ENCODE results near the gene CD36. TPM values are rescaled to one million over a fixed set of nuclear protein-coding genes. Genes with fewer than 3 reads are reported as not detected.
"Not testable (repeated sequence)": the region's sequence is repeated elsewhere in the genome, so short reads cannot be mapped to it uniquely, and the experiment has no call there.

CD36 gene
- total and polyA plus RNA-seq, 4 donors: 24.7 to 90.4 (median 67.1) TPM

DNA sequence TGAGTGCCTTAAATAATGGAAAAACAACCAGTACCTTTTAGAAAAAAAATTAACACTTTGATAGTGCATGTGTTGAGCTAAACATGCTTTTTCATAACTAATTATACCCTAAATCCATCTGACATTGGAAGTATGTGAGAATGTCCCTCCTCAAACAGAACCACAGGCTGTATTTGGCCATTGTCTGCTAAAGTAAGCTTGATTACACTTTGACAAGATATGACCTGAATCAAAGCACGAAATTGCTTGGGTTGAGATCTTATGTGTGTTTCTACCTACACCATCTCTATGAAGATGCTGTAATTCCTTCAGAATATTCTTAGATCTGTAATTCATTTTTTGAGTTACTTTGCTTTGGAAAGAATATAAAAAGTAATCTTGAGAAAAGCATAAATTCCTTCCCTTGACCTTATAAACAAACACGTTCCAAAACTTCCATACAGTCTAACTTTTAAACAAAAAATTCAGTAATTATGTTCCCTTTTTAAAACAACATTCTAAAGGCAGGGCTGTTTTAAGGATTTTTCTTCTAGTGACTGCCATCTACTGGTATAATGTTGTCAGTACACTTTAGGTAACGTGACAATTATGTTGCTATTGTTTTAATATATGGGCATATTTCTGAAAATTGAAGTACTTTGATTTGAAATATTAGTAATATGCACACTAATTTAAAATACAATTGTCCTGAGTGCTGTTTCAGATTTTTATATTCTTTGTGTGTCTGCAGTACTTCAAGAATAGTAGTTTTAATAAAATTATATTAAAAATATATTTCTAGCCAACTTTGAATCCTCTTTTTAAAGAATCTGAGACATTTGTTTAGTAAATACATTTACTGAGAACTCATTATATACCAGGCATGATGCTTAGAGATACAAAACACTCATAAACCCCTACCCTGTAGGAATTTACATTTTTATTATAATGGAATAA lies 20.9 kb downstream of the CD36 start:
- Histone ChIP-seq H3K27me3 (ENCODE audit: control insufficient read depth, insufficient read depth, low read length) (no peaks in the 10 kb centered on the region), H3K36me3 (ENCODE audit: control insufficient read depth, insufficient read depth, low read length) (no peaks in the 10 kb centered on the region), H3K27ac (ENCODE audit: low read depth, low read length) (no peak overlapping the region), H3K4me3 (ENCODE audit: low read depth, low read length) (no peak overlapping the region), H3K9me3 (ENCODE audit: control insufficient read depth, insufficient read depth, low read length) (no peaks in the 10 kb centered on the region), H3K4me1 (ENCODE audit: control insufficient read depth, insufficient read depth, low read length) (no peaks in the 10 kb centered on the region)
- DNase-seq (ENCODE audit: low read depth in 4 of 6, low spot score in 6 of 6): peak in 5 of 6 donors; percentile 10 to 78 (median 20)
- WGBS (ENCODE audit: insufficient coverage): no CpG with 5 or more reads among the region's 3 CpGs

DNA sequence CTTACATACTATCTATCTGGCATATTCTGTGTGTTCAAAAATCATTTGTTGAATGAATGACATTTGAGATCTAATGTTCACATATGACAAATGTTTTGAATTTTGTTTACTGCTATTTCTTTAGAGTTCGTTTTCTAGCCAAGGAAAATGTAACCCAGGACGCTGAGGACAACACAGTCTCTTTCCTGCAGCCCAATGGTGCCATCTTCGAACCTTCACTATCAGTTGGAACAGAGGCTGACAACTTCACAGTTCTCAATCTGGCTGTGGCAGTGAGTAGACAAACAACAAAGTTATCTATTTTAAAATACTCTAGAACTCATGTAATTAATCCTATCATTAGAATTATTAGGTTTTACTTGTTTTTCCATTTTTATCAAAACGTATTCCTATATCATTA lies 22.5 kb downstream of the CD36 start:
- no peaks in the 10 kb centered on the region for H3K36me3 ChIP-seq (ENCODE audit: control insufficient read depth, insufficient read depth, low read length)
- no peak overlapping the region for H3K27ac ChIP-seq (ENCODE audit: low read depth, low read length)
- DNase-seq (ENCODE audit: low read depth in 4 of 6, low spot score in 6 of 6): no peak
- WGBS (ENCODE audit: insufficient coverage): 75% methylated on average over 3 of the region's 4 CpGs
- H3K9me3 ChIP-seq (ENCODE audit: control insufficient read depth, insufficient read depth, low read length): no peaks in the 10 kb centered on the region
- no peaks in the 10 kb centered on the region for H3K27me3 ChIP-seq (ENCODE audit: control insufficient read depth, insufficient read depth, low read length)
- no peak overlapping the region for H3K4me3 ChIP-seq (ENCODE audit: low read depth, low read length)
- no peaks in the 10 kb centered on the region for H3K4me1 ChIP-seq (ENCODE audit: control insufficient read depth, insufficient read depth, low read length)

DNA sequence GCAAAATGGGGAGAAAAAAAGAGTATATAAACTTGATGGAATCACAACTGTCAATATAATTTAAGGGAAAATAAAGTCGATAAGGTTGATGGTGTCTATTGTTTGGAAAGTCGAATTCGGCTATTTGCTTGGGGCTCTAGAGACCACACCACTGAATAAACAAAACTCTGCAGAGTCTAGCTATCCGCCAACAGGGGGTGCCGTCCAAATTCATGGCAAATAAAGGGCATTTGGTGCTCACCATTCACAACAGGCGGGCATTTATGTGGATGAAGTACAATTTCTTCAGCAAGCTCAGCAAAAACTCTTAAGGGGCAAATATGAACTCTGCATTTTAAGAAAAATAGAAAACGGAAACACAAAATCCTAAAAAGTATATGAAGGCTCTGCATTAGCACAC lies 23.3 kb downstream of the CD36 start:
- H3K27ac ChIP-seq (ENCODE audit: low read depth, low read length): no peak overlapping the region
- H3K36me3 ChIP-seq (ENCODE audit: control insufficient read depth, insufficient read depth, low read length): no peaks in the 10 kb centered on the region
- DNase-seq (ENCODE audit: low read depth in 4 of 6, low spot score in 6 of 6): no peak
- no peaks in the 10 kb centered on the region for H3K4me1 ChIP-seq (ENCODE audit: control insufficient read depth, insufficient read depth, low read length)
- WGBS (ENCODE audit: insufficient coverage): 75% methylated on average over 2 of the region's 7 CpGs
- no peak overlapping the region for H3K4me3 ChIP-seq (ENCODE audit: low read depth, low read length)
- H3K9me3 ChIP-seq (ENCODE audit: control insufficient read depth, insufficient read depth, low read length): no peaks in the 10 kb centered on the region
- no peaks in the 10 kb centered on the region for H3K27me3 ChIP-seq (ENCODE audit: control insufficient read depth, insufficient read depth, low read length)

- H3K36me3 ChIP-seq (ENCODE audit: control insufficient read depth, insufficient read depth, low read length): no peaks in the 10 kb centered on the region
- no peak overlapping the region for H3K4me3 ChIP-seq (ENCODE audit: low read depth, low read length)
- no peak for DNase-seq (ENCODE audit: low read depth in 4 of 6, low spot score in 6 of 6)
- no peaks in the 10 kb centered on the region for H3K4me1 ChIP-seq (ENCODE audit: control insufficient read depth, insufficient read depth, low read length)
- H3K9me3 ChIP-seq (ENCODE audit: control insufficient read depth, insufficient read depth, low read length): no peaks in the 10 kb centered on the region
- 95% methylated on average over 13 of the region's 13 CpGs for WGBS (ENCODE audit: insufficient coverage)
- H3K27ac ChIP-seq (ENCODE audit: low read depth, low read length): no peak overlapping the region
- no peaks in the 10 kb centered on the region for H3K27me3 ChIP-seq (ENCODE audit: control insufficient read depth, insufficient read depth, low read length)
These were observed 23.8 kb downstream of the CD36 start for GRCh38 chr7:80662252-80662651.

- no CpG with 5 or more reads among the region's 2 CpGs for WGBS (ENCODE audit: insufficient coverage)
- Histone ChIP-seq H3K9me3 (ENCODE audit: control insufficient read depth, insufficient read depth, low read length) (no peaks in the 10 kb centered on the region), H3K27me3 (ENCODE audit: control insufficient read depth, insufficient read depth, low read length) (no peaks in the 10 kb centered on the region), H3K36me3 (ENCODE audit: control insufficient read depth, insufficient read depth, low read length) (no peaks in the 10 kb centered on the region), H3K4me1 (ENCODE audit: control insufficient read depth, insufficient read depth, low read length) (no peaks in the 10 kb centered on the region), H3K27ac (ENCODE audit: low read depth, low read length) (no peak overlapping the region), H3K4me3 (ENCODE audit: low read depth, low read length) (no peak overlapping the region)
- DNase-seq (ENCODE audit: low read depth in 4 of 6, low spot score in 6 of 6): no peak
These were observed 27.1 kb downstream of the CD36 start for GRCh38 chr7:80665526-80665925.

DNA sequence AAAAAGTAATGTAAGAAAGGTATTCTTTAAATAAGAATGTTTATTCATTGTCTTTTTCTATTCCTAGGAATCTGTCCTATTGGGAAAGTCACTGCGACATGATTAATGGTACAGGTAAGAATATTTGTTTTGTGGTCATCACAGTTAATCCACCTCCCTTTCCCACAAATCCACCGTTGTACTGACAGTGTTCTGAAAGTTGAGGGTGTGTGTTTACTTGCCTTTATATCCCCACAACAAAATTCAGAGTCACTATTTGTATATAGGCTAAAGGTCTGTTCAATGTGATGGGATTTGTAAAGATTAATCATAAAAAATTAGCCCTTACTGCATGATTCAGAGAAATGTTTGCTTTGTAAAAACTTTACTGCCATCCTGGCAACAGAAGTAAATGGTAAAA lies 27.9 kb downstream of the CD36 start:
- H3K4me3 ChIP-seq (ENCODE audit: low read depth, low read length): no peak overlapping the region
- DNase-seq (ENCODE audit: low read depth in 4 of 6, low spot score in 6 of 6): no peak
- WGBS (ENCODE audit: insufficient coverage): no CpG with 5 or more reads among the region's 2 CpGs

GRCh38 chr7:80669367-80669766 lies 30.9 kb downstream of the CD36 start:
- not testable (repeated sequence) for H3K9me3 ChIP-seq (ENCODE audit: control insufficient read depth, insufficient read depth, low read length); DNase-seq (ENCODE audit: low read depth in 4 of 6, low spot score in 6 of 6); H3K4me1 ChIP-seq (ENCODE audit: control insufficient read depth, insufficient read depth, low read length); H3K27me3 ChIP-seq (ENCODE audit: control insufficient read depth, insufficient read depth, low read length); H3K36me3 ChIP-seq (ENCODE audit: control insufficient read depth, insufficient read depth, low read length); H3K27ac ChIP-seq (ENCODE audit: low read depth, low read length); H3K4me3 ChIP-seq (ENCODE audit: low read depth, low read length)
- WGBS (ENCODE audit: insufficient coverage): 100% methylated on average over 2 of the region's 6 CpGs

More for the DNA sequence above, 27.9 kb downstream of the CD36 start:
- Histone ChIP-seq H3K27ac (ENCODE audit: low read depth, low read length) (no peak overlapping the region), H3K9me3 (ENCODE audit: control insufficient read depth, insufficient read depth, low read length) (no peaks in the 10 kb centered on the region), H3K27me3 (ENCODE audit: control insufficient read depth, insufficient read depth, low read length) (no peaks in the 10 kb centered on the region), H3K36me3 (ENCODE audit: control insufficient read depth, insufficient read depth, low read length) (no peaks in the 10 kb centered on the region), H3K4me1 (ENCODE audit: control insufficient read depth, insufficient read depth, low read length) (no peaks in the 10 kb centered on the region)

DNA sequence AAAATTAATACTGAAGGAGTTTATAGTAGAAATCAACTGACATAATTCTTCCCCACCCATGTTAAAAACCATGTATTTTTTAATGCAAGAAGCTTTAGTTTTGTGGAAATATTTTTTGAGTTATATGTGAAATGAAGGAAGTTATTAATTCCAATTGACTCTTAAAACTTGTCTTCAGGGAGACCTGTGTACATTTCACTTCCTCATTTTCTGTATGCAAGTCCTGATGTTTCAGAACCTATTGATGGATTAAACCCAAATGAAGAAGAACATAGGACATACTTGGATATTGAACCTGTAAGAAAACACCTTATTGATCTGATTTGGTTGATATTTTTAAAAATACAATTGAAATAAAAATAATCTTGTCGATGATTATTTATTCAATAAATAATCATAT lies 33.3 kb downstream of the CD36 start:
- DNase-seq (ENCODE audit: low read depth in 4 of 6, low spot score in 6 of 6): no peak
- Histone ChIP-seq H3K36me3 (ENCODE audit: control insufficient read depth, insufficient read depth, low read length) (no peaks in the 10 kb centered on the region), H3K4me3 (ENCODE audit: low read depth, low read length) (no peak overlapping the region), H3K27me3 (ENCODE audit: control insufficient read depth, insufficient read depth, low read length) (no peaks in the 10 kb centered on the region), H3K9me3 (ENCODE audit: control insufficient read depth, insufficient read depth, low read length) (no peaks in the 10 kb centered on the region), H3K4me1 (ENCODE audit: control insufficient read depth, insufficient read depth, low read length) (no peaks in the 10 kb centered on the region), H3K27ac (ENCODE audit: low read depth, low read length) (no peak overlapping the region)
- WGBS (ENCODE audit: insufficient coverage): no CpG with 5 or more reads among the region's 1 CpG

- no peak for DNase-seq (ENCODE audit: low read depth in 4 of 6, low spot score in 6 of 6)
- no CpG with 5 or more reads among the region's 1 CpG for WGBS (ENCODE audit: insufficient coverage)
- H3K27me3 ChIP-seq (ENCODE audit: control insufficient read depth, insufficient read depth, low read length): no peaks in the 10 kb centered on the region
- H3K9me3 ChIP-seq (ENCODE audit: control insufficient read depth, insufficient read depth, low read length): no peaks in the 10 kb centered on the region
- H3K27ac ChIP-seq (ENCODE audit: low read depth, low read length): no peak overlapping the region
- H3K36me3 ChIP-seq (ENCODE audit: control insufficient read depth, insufficient read depth, low read length): no peaks in the 10 kb centered on the region
- no peaks in the 10 kb centered on the region for H3K4me1 ChIP-seq (ENCODE audit: control insufficient read depth, insufficient read depth, low read length)
- H3K4me3 ChIP-seq (ENCODE audit: low read depth, low read length): no peak overlapping the region
These were observed 36.6 kb downstream of the CD36 start for GRCh38 chr7:80675090-80675489.

GRCh38 chr7:80676404-80676803 lies 38.0 kb downstream of the CD36 start:
- Histone ChIP-seq H3K27me3 (ENCODE audit: control insufficient read depth, insufficient read depth, low read length) (no peaks in the 10 kb centered on the region), H3K4me3 (ENCODE audit: low read depth, low read length) (no peak overlapping the region), H3K9me3 (ENCODE audit: control insufficient read depth, insufficient read depth, low read length) (no peaks in the 10 kb centered on the region), H3K4me1 (ENCODE audit: control insufficient read depth, insufficient read depth, low read length) (no peaks in the 10 kb centered on the region), H3K36me3 (ENCODE audit: control insufficient read depth, insufficient read depth, low read length) (no peaks in the 10 kb centered on the region), H3K27ac (ENCODE audit: low read depth, low read length) (no peak overlapping the region)
- DNase-seq (ENCODE audit: low read depth in 4 of 6, low spot score in 6 of 6): no peak
- WGBS (ENCODE audit: insufficient coverage): 71% methylated on average over 1 of the region's 2 CpGs
